ENCODE measurements around the gene LDAH.
A peak's percentile ranks its signal among the peaks of the same experiment; 100 is the strongest.

The LDAH gene

DNA sequence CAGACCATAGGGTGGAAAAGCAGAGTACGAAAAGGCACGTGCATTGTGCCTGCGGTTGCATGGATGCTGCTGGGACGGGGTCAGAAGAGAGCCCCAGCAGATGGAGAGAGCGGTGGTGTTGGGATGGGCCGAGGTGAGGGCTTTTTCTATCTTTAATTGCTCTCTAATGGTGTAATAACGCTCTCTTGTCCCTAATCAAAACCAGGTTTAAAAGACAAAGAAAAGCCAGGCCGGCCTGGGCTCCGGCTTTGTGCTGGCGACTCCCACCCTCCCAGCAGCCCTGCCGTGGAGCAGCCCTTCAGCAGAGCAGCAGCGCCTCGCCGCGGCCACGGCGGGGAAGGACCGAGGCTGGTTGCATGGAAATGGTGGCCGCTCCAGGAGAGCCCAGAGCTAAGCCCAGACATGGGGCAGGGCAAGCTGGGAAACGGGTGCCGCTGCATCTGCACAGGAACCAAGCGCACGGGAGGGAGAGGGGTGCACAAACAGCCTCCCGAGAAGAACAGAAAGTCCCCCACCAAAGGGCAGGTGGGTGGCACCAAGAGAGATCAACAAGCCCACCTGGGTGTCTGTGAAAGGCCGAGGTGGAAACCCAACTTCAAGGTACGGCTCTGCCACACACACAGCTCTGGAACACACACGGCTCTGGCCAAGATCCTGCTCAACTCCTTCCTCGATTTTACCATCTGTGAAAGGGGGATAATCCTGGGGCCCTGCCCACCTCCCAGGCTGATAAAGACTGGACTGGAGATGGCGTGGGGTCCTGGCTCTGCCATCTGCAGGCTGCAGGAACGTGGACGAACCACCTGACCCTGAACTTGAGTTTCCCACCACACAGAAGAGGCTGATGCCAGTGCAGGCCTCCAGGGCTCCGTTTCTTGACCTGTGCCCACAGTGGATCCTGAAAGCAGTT, 187.0 kb downstream of the LDAH start:
- peak; percentile 56 for DNase-seq (ENCODE audit: low read depth)

DNA sequence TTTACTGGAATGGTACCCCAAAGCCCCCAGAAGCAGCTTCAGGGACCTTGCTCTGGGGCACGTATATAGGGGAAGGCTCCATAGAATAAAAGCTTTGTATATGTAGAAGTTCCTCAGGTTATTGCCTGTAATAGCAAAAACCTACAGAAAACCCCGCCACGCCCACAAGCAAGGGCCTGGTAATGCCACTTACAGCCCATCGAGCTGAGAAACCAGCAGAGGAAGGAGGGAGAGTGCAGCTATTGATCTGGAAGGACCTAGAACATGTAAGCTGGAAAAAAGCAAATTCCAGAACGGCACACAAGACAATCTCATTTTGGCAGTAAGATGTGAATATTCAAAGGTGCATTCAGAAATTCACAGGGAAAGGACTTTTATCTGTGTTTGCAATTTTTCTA, 187.8 kb downstream of the LDAH start:
- no peak for DNase-seq (ENCODE audit: low read depth)

DNA sequence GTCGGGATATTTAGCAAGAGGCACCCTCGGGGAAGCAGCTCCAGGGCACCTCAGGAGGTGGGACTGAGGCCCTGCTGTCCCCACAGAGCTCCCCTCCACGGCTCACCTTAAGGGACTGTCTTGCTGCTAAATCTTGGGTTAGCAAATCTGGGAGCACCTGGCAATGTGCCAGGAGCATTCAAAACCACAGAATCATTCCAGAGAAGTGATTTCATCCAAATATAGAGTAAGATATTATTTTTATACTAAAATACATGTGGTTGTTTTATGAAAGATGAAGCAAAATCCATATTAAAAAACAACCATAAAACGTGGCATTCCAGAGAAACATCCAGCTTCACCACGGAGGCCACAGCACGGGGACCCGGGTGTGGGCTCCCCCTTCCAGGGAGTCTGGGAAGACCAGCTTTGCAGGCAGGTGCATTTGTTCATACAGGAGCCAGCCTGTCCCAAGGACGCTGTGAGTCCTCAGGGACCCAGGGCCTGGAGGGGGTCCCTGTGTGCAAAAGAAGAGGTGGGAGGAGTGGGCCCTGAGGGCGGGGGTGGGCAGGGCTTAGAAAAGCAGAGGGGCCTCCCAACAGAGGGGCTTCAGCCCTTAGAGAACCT, 188.3 kb downstream of the LDAH start:
- DNase-seq (ENCODE audit: low read depth) = no peak
